NCI-H226 (cell line): ENCODE measurements around the gene DLX2.

ENCODE experiments used
- DNase-seq: peaks from one replicate; pipeline ENCODE4 v3.0.0-alpha.2; 2015

The DLX2 gene

GRCh38 chr2:172106108-172106961 lies 3.6 kb upstream of the DLX2 start:
- DNase-seq: peak; percentile 41

- no peak for DNase-seq
Observed at GRCh38 chr2:172105471-172106107, 2.9 kb upstream of the DLX2 start.

GRCh38 chr2:172103471-172104272 lies 972 bp upstream of the DLX2 start:
- peak; percentile 78 for DNase-seq

- no peak for DNase-seq
Observed at GRCh38 chr2:172101821-172102390, 794 bp downstream of the DLX2 start.

DNA sequence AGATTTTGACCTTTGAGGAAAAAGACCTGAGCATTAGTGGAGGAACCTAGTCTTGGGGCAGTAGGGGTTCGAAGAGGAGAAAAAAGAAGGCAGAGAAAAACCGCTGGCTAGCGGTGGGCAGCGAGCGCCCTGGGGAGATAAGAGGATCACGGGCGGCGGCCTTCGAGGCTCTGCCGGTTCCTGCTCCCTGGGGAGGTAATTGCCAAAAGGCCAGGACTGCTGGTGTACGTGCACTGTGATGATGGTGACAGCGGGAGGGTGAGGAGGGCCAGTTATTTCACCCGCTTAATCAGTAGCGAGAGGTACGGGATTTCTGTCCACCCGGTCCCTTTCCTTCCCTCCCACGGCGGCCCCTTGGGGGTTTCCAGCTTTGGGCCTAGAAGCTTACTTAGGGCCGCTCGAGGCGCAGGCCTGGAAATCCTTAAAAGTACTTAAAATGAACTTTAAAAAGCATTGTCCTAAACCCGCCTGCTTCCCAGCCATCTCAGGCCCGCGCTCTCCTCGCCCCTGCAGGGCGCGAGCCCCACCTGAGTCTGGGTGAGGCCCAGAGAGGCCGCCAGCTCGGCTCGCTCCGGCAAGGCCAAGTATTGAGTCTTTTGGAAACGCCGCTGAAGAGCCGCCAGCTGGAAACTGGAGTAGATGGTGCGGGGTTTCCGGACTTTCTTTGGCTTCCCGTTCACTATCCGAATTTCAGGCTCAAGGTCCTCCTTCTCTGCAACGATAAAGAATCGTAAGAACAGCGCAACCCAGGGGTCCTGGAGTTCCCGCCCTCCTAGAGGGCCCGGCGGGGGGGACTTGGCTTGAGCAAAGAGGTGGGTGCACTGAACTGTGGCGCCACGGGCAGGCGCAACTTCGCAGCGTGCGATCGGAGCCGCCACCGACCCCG lies 1.5 kb downstream of the DLX2 start:
- DNase-seq: no peak

DNA sequence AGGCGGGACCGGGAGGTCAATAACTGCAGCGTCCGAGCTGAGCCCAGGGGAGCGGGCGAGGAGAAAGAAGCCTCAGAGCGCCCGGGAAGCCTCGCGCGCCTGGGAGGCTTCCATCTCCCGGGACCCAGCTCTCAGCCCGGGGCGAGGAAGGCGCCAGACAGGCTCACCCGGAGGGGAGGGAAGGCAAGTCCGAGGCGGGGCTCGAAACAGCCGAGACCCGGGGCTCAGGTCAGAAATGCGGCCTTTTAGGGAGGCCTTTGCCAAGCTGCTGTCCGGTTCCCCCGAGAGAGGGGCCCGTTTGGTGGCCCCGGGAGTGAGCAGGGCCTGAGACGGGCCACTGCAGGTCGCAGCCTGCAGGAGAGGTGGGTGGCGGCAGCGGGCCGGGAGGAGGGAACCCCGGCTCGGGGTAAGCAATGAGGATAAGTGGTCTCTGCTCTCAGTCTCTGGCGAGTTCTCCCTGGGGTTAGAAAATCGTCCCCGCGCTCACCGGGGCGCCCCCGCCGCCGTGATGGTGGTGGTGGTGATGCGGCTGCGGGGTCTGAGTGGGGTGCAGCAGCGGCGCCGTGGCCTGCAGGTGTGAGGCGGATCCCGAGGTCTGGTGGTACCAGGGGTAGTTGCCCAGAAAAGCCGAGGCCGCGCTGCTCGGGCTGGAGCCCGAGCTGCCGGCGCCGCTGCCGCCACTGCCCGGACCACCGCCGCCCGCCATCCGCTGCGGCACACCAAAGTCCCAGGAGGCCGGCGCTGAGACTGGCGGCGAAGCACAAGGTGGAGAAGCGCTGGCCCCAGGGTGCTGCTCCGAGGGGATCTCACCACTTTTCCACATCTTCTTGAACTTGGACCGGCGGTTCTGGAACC lies 2.4 kb downstream of the DLX2 start:
- DNase-seq: no peak

DNA sequence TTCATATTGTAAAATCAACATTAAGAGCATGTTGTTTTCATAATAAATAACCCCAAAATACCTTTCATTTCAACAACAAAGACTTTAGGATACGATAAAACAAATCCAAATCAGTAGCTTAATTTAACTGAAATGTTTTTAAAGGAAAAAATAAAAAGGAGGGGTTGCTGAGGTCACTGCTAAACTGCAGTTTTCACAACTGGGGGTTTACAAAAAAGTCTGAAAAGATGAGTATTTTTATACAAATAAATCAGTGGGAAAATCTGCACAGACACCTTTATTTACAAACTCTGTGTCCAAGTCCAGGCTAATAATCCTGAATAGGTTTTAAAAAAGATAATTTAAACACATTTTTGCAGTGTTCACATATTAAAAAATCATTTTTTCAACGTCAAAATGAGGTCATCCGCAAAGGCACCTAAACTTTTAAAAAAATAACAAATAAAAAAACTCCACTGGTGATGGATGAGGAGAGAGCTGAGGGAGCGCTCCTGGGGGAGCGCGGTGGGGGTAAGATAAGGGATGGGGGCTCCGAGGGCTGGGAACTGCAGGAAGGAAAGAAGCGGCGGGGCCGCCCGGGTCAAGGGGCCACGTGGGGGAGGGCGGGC lies 3.1 kb downstream of the DLX2 start:
- no peak for DNase-seq

GRCh38 chr2:172098650-172099471 lies 3.8 kb downstream of the DLX2 start:
- DNase-seq: peak; percentile 82

GRCh38 chr2:172098287-172098649 lies 4.4 kb downstream of the DLX2 start:
- DNase-seq: peak; percentile 28

DNA sequence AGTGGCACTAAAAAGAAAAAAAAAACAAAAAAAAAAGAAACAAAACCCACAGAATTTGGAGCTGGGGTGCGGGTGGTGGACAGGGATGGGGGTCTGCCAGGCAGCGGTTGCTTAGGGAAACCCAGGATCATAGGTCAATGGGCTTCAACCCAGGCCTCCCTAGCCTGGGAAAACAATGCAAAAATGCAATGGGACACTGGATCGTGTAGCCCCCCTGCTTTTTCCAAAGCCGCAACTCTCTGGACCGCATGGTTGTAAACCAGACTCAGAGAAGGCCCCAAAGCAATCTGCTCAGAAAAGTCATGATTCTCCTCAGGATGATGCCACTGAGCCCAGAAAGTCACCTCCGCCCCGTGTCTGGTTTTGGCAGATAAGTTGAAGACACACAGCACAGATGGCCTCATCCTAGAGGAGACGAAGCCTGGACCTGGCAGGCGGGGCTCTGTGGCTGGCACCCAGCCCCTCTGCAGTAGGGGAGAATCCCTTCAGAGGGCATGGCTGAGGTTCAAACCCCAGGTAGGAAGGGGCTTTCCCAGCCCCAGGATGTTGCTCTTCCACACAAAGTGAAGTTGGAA lies 5.1 kb downstream of the DLX2 start:
- peak; percentile 70 for DNase-seq

DNA sequence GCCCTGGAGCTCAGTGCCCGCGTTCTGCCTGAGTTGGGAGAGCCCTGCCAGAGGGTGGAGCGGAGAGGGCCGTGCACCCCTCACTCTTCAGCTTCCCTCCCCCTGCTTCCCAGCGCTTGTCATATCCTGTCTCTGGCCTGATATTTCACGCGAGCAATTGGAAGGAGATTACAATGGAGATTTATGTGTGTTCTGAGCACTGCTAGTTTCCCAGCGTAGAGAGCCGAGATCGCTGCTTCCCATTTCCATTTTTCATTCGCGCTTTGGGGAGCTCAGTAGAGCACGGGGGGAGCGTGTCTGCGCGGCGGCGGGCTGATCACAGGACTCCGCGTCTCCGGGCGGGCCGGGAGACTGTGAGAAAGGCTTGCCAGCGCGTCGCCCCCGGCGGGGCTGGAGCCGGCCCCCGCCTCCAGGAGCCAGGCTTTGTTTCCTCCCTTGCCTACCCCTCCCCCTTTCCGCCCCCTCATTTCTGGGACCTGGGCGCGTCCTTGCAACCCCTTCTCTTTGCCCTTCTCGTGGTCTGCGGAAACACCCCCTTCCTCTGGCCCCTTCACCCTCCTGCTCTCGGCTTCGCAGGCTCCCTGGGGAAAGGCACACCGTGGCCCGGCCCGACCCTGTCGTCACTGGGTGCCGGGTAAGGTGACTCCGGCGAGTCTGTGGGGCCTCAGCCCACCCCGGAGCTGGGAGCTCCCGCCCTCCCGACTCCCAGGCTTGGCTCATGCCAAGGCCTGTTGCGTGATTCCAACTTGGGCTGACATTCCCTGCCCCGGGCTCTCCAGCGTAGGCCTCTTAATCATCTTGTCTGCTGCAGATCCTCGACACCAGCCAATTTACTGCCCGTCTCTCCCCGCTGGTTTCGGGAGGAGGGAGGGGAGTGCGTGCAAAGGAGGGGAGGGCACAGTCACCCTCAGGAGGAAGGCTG lies 5.8 kb downstream of the DLX2 start:
- DNase-seq: peak; percentile 96

DNA sequence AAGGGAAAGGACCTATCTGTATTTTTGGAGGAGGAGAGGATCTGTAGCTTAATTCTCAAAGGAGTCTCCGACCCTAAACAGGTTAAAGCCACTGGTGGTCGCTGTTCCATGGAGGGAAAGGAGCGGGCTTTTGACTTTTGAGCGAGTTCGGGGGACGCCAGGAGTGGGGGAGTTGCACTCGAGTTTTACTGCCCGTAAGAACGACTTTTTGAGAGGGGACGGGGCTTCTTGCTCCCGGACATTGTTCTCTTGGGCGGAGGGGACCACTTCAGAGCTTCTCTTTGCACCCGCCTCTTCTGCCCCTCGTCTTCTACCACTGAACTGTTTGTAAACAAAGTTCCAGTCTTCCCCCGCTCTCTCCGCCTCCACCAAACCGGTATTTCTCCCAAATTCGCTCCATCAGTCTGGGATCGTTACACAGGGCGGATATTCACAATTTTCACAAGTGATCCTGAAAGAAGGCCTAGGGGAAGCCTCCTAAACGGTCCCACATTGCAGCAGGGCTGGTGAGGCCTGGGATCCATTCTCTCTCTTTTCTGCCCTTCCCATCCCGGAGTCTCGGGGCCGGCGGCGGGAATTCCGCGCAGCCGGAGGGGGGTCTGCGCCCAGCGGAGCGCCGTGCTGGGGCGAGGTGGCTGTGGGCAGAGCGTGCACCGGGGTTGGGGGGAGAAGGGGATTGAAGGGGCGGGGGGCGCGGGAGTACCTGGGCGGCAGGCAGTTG lies 6.6 kb downstream of the DLX2 start:
- DNase-seq: peak; percentile 44

GRCh38 chr2:172095146-172095904 lies 7.4 kb downstream of the DLX2 start:
- DNase-seq: peak; percentile 98

GRCh38 chr2:172094294-172095145 lies 8.2 kb downstream of the DLX2 start:
- DNase-seq: peak; percentile 57

DNA sequence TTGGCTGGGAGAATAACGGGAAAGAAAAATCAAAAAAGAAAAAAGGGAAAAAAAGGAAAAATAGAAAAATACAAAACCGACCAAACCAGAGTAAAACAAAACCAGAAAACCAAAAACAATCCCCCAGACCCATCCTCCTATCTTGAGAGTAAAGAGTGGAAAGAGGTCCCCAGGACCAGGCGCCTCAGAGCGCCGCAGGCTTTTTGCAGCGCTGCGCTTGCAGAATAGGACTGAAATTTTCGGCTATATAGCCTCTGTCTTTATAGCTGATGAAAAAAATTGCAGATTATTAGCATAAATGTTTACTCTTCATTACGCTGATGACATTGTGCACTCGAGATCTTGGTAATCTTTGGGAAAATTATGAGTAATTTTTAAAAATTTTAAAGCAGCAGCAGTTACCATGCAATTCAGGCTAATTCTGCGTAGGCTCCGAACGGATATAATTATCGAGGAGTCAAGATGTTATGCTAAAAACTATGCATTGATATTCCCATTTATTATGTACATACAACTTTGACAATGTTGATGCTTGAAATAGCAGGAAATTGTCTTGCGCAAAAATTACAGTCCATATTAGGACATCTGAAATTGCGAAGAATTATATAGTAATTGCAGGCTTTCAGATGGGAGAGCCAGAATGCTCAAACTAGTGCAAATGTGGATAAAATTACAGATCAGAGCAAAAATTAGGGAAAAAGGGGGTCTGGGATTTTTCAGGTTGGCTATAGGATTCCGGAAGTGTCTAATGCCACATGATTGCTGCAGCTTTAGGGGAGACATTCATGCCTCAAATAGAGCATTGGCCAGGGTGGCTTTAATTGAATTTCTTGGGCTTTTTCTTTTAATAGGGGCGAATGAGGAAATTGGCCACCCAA lies 9.0 kb downstream of the DLX2 start:
- no peak for DNase-seq
